ENCODE measurements around the gene MPP2.

DNA sequence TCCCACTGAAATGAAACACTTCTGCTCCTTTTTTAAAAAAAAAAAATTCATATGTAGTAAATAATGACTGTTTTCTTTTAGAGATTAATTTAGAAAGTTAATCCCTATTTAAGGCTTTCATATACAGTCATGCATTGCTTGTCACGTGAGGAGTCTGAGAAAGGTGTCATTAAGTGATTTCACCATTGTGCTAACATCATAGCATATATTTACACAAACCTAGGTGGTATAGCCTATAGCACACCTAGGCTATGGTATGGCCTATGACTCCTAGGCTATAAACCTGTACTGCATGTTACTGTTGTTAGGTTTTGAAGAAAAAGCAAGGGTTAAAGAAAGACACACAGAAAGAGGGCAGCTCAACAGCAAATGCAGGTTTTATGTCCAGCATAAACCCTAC, 21.3 kb upstream of the MPP2 start:
- TF ChIP-seq, protein P1, sequence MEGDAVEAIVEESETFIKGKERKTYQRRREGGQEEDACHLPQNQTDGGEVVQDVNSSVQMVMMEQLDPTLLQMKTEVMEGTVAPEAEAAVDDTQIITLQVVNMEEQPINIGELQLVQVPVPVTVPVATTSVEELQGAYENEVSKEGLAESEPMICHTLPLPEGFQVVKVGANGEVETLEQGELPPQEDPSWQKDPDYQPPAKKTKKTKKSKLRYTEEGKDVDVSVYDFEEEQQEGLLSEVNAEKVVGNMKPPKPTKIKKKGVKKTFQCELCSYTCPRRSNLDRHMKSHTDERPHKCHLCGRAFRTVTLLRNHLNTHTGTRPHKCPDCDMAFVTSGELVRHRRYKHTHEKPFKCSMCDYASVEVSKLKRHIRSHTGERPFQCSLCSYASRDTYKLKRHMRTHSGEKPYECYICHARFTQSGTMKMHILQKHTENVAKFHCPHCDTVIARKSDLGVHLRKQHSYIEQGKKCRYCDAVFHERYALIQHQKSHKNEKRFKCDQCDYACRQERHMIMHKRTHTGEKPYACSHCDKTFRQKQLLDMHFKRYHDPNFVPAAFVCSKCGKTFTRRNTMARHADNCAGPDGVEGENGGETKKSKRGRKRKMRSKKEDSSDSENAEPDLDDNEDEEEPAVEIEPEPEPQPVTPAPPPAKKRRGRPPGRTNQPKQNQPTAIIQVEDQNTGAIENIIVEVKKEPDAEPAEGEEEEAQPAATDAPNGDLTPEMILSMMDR (IDR thresholded peaks at IDR 0.05) = no peak
- TF ChIP-seq ZFX (IDR thresholded peaks at IDR 0.05; ENCODE audit: borderline replicate concordance) = no peak

Data from 22Rv1 (cell line).